Measurements from ENCODE around the gene GAB2.
A peak's percentile ranks its signal among the peaks of the same experiment; 100 is the strongest.

The GAB2 gene

GRCh38 chr11:78420796-78421209, 3.2 kb upstream of the GAB2 start:
- H3K4me3 ChIP-seq (replicated peaks; ENCODE audit: low read depth, low read length) = no peak overlapping the region
- TF ChIP-seq CTCF (IDR thresholded peaks at IDR 0.05; ENCODE audit: low read depth, low read length, missing control alignments) = no peak
- DNase-seq (ENCODE audit: extremely low read depth, low read depth) = no peak

- DNase-seq (ENCODE audit: extremely low read depth, low read depth) = no peak
- peak; percentile 68 for TF ChIP-seq CTCF (IDR thresholded peaks at IDR 0.05; ENCODE audit: low read depth, low read length, missing control alignments)
Measured at GRCh38 chr11:78420255-78420764, 2.7 kb upstream of the GAB2 start.

GRCh38 chr11:78419327-78419726, 1.7 kb upstream of the GAB2 start:
- no peak overlapping the region for H3K4me3 ChIP-seq (replicated peaks; ENCODE audit: low read depth, low read length)
- no peak for DNase-seq (ENCODE audit: extremely low read depth, low read depth)
- TF ChIP-seq CTCF (IDR thresholded peaks at IDR 0.05; ENCODE audit: low read depth, low read length, missing control alignments) = no peak

More at GRCh38 chr11:78420255-78420764, 2.7 kb upstream of the GAB2 start:
- no peak overlapping the region for H3K4me3 ChIP-seq (replicated peaks; ENCODE audit: low read depth, low read length)

- no peak for DNase-seq (ENCODE audit: extremely low read depth, low read depth)
- peak overlapping the region; percentile 59 for H3K4me3 ChIP-seq (replicated peaks; ENCODE audit: low read depth, low read length)
- no peak for TF ChIP-seq CTCF (IDR thresholded peaks at IDR 0.05; ENCODE audit: low read depth, low read length, missing control alignments)
Measured at GRCh38 chr11:78418584-78419211, 1.1 kb upstream of the GAB2 start.

- no peak for TF ChIP-seq CTCF (IDR thresholded peaks at IDR 0.05; ENCODE audit: low read depth, low read length, missing control alignments)
- no peak for DNase-seq (ENCODE audit: extremely low read depth, low read depth)
- peak overlapping the region; percentile 59 for H3K4me3 ChIP-seq (replicated peaks; ENCODE audit: low read depth, low read length)
Measured at GRCh38 chr11:78417888-78418583, 416 bp upstream of the GAB2 start.

- TF ChIP-seq CTCF (IDR thresholded peaks at IDR 0.05; ENCODE audit: low read depth, low read length, missing control alignments) = peak; percentile 45
- DNase-seq (ENCODE audit: extremely low read depth, low read depth) = no peak
- H3K4me3 ChIP-seq (replicated peaks; ENCODE audit: low read depth, low read length) = peak overlapping the region; percentile 52
Measured at GRCh38 chr11:78416285-78417174, 1.1 kb downstream of the GAB2 start.
